Gastrocnemius medialis (tissue), 4 donors: ENCODE results near the gene ASIC3.

Source experiments
- POLR2A ChIP-seq, 2 donors: fragments of 450-650 bp; IDR thresholded peaks; one replicate each; pipeline ENCODE4 v1.6.1; 2017; ENCODE audit warnings: antibody characterized with exemption in 2 of 2, mild to moderate bottlenecking in 2 of 2, moderate library complexity in 2 of 2
- TF ChIP-seq, protein P1 (sequence below), 5 experiments: fragments of 450-650 bp in 3 of 5; fragments of 200-600 bp in 2 of 5; sonication (generic) in 2 of 5; IDR thresholded peaks in 4 of 5; conservative IDR thresholded peaks in 1 of 5; 1 replicate in 4 of 5; 2 replicates in 1 of 5; pipeline ENCODE4 v1.5.1; 2016 to 2019; ENCODE audit warnings: antibody characterized with exemption in 5 of 5, mild to moderate bottlenecking in 3 of 5, moderate library complexity in 3 of 5

DNA sequence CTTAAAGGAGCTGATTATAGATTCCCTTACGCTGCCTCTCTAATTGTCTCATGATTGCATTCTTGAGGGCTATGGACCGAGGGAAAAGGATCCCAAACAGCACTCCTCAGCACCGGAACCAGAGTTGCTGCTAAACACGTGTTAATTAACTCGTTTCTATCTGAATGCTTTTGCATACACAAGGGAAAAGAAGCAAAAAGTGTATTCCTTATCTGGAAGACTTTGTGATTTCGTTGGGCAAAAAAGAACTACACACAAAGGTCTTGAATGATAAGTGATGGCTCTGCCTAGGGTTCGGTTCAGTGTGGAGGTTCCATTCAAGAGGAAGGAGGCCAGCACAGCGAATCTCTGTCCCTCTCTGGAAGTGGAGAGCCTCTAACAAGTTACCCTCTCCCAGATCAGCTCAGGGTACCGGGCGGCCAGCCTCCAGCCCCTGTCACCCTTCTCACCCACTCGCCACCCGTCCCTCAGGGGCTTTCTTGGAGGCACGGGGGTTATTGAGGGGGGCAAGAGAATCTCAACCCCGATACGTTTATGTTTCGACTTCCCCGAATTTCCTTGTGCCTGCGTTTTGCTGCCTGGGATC is 10.5 kb downstream of the ASIC3 start:
- TF ChIP-seq, protein P1, sequence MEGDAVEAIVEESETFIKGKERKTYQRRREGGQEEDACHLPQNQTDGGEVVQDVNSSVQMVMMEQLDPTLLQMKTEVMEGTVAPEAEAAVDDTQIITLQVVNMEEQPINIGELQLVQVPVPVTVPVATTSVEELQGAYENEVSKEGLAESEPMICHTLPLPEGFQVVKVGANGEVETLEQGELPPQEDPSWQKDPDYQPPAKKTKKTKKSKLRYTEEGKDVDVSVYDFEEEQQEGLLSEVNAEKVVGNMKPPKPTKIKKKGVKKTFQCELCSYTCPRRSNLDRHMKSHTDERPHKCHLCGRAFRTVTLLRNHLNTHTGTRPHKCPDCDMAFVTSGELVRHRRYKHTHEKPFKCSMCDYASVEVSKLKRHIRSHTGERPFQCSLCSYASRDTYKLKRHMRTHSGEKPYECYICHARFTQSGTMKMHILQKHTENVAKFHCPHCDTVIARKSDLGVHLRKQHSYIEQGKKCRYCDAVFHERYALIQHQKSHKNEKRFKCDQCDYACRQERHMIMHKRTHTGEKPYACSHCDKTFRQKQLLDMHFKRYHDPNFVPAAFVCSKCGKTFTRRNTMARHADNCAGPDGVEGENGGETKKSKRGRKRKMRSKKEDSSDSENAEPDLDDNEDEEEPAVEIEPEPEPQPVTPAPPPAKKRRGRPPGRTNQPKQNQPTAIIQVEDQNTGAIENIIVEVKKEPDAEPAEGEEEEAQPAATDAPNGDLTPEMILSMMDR (IDR thresholded peaks at IDR 0.05 in 4 of 5, conservative IDR thresholded peaks at IDR 0.05 in 1 of 5), result no peak
- no peak for TF ChIP-seq POLR2A (IDR thresholded peaks at IDR 0.05)
